Measurements from ENCODE around the gene SLC16A1.

The SLC16A1 gene

DNA sequence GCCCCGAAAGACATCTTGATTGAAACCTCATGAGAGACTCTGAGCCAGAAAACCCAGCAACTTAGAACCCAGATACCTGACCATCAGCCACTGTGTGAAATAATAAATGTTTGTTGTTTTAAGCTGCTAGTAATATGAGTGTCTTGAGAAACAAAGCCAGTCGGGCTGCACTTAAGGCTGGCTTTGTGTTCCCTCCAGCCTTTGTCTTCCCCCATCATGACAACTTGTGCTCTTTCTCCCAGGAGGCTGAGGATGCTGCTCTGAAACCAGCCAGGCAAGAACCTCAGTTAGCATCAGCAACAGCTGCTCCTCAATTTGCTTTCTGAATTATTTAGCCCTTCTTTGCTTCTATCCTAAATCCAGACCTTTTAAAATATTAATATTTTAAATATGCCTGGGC is 78.2 kb downstream of the SLC16A1 start:
- DNase-seq: no peak

- DNase-seq: no peak
Measured at GRCh38 chr1:112876315-112876714, 79.7 kb downstream of the SLC16A1 start.

DNA sequence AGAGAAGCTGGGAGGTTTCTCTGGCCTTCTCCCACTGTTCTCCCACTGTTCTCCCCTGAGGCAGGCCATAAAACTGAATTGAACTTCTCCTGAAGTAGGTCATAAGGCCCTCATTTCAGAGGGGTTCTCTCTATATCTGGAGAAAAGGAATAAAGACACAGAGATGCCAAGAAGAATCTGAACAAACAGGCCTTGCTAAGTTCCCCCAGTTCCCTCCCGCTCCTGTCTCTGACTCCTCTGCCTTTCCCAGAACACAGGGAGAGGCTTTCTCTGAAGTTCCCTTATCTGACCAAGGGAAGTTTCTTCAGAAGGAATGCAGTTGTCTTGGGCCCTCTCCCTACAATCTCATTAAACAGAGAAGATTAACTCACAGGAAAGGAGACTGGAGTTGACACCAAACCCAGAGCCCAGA is 83.4 kb downstream of the SLC16A1 start:
- no peak for DNase-seq

DNA sequence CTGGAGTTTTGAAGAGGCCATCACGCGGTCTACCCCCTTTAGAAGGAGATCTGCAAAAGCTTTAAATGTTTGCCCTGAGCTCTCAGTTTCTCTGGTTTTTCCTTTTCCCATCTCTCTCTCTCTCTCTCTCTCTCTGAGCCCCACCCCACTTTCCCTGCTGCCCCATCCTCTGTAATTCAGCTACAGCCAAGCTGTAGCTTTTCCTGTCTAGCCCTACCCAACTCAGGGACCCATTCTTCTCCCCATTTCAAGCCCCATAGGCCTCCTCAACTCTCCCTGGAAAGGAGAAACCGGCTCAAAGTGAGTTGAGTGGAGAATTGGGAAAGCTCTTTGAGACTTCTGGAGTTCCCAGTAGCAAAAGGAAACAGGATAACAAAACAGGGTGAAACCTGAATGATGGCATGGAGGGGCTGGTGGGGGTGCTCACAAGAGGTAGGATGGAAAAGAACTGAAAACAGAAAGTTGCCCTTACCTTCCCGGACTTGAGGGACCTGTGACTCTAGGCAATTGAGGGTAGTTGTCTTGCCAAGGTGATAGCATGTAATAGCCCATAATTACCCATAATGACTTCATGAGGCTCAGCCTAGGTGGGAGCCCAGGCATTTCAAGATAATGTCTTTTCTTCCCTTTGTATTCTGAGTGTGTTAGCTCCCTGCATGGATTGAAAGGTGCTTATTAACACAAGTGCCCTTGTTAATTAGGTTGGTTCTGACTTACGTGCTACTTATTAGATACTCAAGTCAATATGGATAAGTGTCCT is 84.9 kb downstream of the SLC16A1 start:
- DNase-seq: no peak

DNA sequence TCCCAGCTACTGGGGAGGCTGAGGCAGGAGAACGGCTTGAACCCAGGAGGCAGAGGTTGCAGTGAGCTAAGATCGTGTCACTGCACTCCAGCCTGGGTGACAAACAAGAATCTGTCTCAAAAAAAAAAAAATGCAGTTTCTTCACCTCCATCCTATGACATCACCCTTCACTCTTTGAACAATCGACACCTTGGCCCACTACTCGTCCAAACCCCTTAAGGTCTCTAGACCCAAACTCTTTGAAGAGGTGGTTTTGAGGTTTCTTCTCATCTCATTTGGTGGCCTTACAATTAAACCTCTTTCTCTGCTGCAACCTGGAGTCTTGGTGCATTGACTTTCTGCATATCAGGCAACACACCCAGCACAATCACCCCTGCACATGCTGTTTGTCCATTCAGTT is 86.1 kb downstream of the SLC16A1 start:
- no peak for DNase-seq

DNA sequence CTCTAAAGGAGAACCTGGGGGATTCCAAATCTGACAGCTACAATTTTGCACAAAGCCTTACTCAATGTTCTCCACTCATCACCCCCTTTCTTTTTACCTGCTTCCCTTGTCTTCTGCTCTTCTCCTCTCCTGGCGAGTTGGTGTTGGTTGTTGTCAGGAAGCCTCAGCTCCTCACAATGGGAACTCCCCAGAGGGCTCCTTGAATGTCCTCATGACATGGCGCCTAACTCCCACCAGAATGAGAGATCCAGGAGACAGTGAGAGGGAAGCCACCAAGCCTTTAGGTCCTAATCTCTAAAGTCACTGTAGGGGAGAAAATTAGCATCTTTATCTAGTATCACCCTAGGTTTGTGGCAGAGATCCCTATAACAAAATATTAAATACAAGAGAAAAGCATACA is 87.8 kb downstream of the SLC16A1 start:
- no peak for DNase-seq

DNA sequence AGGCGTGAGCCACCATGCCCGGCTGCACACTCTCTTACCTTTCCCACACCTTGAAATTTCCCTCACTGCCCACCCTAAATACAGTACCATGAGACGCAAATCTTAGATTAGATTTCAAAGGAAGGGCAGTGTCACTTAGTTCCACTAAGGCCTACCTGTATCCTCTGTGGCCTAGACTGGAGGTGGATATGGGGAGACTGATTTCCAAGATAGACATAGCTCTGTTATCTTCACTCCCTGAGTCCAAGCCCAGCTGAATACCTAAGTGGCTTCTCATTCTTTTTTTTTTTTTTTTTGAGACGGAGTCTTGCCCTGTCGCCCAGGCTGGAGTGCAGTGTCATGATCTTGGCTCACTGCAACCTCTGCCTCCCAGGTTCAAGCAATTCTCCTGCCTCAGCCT is 89.0 kb downstream of the SLC16A1 start:
- DNase-seq: no peak

DNA sequence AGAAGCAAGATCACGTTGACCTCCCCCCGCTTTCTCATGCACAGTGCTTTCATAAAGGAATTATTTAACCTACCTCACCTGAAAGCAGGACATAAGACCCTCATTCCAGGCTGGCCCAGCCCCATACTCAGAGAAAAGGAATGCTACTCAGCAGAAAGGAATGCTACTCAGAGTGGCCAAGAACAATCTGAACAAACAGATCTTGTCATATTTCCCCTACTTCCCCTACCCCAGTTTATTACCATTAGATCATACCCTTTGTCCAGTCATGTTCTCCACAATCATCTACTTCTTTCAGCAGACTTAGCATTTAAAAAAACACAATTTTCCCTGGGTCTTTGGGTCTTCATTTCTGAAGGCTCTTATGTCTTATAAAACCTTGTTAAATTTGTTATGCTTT is 89.8 kb downstream of the SLC16A1 start:
- DNase-seq: no peak

DNA sequence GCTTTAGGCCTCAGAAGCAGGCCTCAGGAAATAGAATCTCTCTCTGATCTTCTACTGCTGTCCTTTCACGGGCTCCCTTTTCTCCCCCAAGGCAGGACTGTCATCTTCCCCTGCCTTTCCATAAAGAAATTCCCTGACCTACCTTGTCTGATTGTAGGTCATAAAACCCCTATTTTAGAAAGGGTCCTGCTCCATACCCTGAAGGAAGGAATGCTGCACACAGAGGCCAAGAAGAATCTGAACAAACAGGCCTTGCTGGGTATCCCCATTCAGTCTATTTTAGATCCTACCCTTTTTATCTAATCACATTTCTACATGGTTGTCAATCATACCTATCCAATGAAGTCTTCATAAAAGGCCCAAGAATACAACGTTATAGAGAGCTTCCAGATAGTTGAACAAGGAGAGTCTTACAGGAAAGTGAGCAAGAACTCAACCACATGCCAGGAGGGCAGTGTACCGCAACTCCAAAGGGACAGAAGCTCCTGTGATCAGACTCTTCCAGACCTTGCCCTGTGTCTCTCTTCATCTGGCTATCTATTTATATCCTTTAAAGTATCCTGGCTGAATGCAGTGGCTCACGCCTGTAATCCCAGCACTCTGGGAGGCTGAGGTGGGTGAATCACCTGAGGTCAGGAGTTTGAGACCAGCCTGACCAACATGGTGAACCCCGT is 93.1 kb downstream of the SLC16A1 start:
- no peak for DNase-seq

Data from NK-92 treated with Interleukin-12 subunit alpha and Interleukin-12 subunit beta, amount 100 ng/mL, for 24 hours (cell line).